K562 (cell line): Measurements from ENCODE around the gene HAT1. TPM values are rescaled to one million over a fixed set of nuclear protein-coding genes. Genes with fewer than 3 reads are reported as not detected.
"Not testable (repeated sequence)": the region's sequence is repeated elsewhere in the genome, so short reads cannot be mapped to it uniquely, and the experiment has no call there.

ENCODE experiments used
- ATAC-seq: fragments of 200-7000 bp; cut with Tn5 transposase; 3 replicates; pipeline ENCODE4 v1.9.1; 2020; ENCODE audit warnings: moderate library complexity
- BruUV-seq: library from RNA; stranded (reverse); fragments of 400-500 nt; replicated peaks from 2 replicates; lab custom pipeline; 2021; lab: Mats Ljungman, UMichigan
- CTCF ChIA-PET: fragments of 300-600 bp; formaldehyde crosslinking; extraction: SDS; loops from one replicate; lab custom pipeline; 2021; ENCODE audit warnings: low intra/inter-chr PET ratio; lab: Yijun Ruan, JAX
- POLR2A ChIA-PET: fragments of 300-600, 350-650 bp; sonication (Branson Sonifier 250); formaldehyde crosslinking; extraction: SDS; loops from one replicate; lab custom pipeline; 2021; ENCODE audit warnings: antibody characterized with exemption, inconsistent platforms; lab: Yijun Ruan, JAX
- DNase-seq, 4 experiments: peaks; one replicate each; pipeline versions ENCODE4 v3.0.0 to v3.0.0-alpha.2; 2011 to 2018; ENCODE audit warnings: low spot score in 3 of 4, mixed read lengths in 3 of 4; ENCODE audit errors: extremely low read depth in 1 of 4
- FAIRE-seq: peaks from 2 replicates; lab custom pipeline; 2011; peaks lifted over from hg19 to GRCh38; lab: Jason Lieb, UNC
- H2AFZ ChIP-seq: 2 replicates; pipeline ENCODE4 v1.6.0; 2011; ENCODE audit warnings: low read depth, low read length, control low read depth, inconsistent platforms
- H3K27ac ChIP-seq: fragments of 200-600 bp; 3 replicates; pipeline ENCODE4 v1.8.0; 2011; ENCODE audit warnings: low read depth, mild to moderate bottlenecking, control low read depth, inconsistent platforms, low read length, moderate library complexity, mixed read lengths; ENCODE audit errors: extremely low read depth
- H3K27me3 ChIP-seq, 2 experiments: fragments of 300-600 bp in 1 of 2; 2 replicates in 1 of 2; 3 replicates in 1 of 2; pipeline versions ENCODE4 v1.6.0 to v1.8.0; 2011; ENCODE audit warnings: inconsistent platforms in 2 of 2, low read length in 2 of 2, mild to moderate bottlenecking in 1 of 2, mixed read lengths in 1 of 2, moderate library complexity in 1 of 2; ENCODE audit not compliant: control insufficient read depth in 2 of 2, insufficient read depth in 2 of 2
- H3K36me3 ChIP-seq: fragments of 300-600 bp; 3 replicates; pipeline ENCODE4 v1.8.0; 2011; ENCODE audit warnings: mild to moderate bottlenecking, low read length, inconsistent platforms; ENCODE audit not compliant: control insufficient read depth, insufficient read depth
- H3K4me1 ChIP-seq, 2 experiments: fragments of 200-600 bp in 1 of 2; replicated peaks in 1 of 2; 2 replicates in 1 of 2; 3 replicates in 1 of 2; pipeline versions ENCODE4 v1.5.1 to v1.8.0; 2011; ENCODE audit warnings: inconsistent platforms in 2 of 2, low read length in 2 of 2, mild to moderate bottlenecking in 1 of 2, mixed read lengths in 1 of 2, moderate library complexity in 1 of 2; ENCODE audit not compliant: control insufficient read depth in 2 of 2, insufficient read depth in 2 of 2
- H3K4me2 ChIP-seq: 2 replicates; pipeline ENCODE4 v1.6.1; 2011; ENCODE audit warnings: low read length, control low read depth, inconsistent platforms, mixed read lengths; ENCODE audit not compliant: insufficient read depth
- H3K4me3 ChIP-seq: fragments of 200-600 bp; sonication (generic), shearing (Covaris generic); 2 replicates; pipeline ENCODE4 v1.5.1; 2016; ENCODE audit warnings: control low read depth, inconsistent platforms
- H3K79me2 ChIP-seq: fragments of 200-600 bp; 3 replicates; pipeline ENCODE4 v1.8.0; 2011; ENCODE audit warnings: low read length, inconsistent platforms; ENCODE audit not compliant: control insufficient read depth, insufficient read depth
- H3K9ac ChIP-seq, 2 experiments: 2 replicates each; pipeline versions ENCODE4 v1.6.0 to v1.6.1; 2011; ENCODE audit warnings: low read depth in 2 of 2, low read length in 2 of 2, control low read depth in 1 of 2, inconsistent platforms in 1 of 2, mild to moderate bottlenecking in 1 of 2, mixed read lengths in 1 of 2; ENCODE audit not compliant: insufficient read depth in 1 of 2
- H3K9me1 ChIP-seq: one replicate; pipeline ENCODE4 v1.6.0; 2011; ENCODE audit warnings: inconsistent platforms, mild to moderate bottlenecking, low read length, moderate library complexity; ENCODE audit not compliant: control insufficient read depth, insufficient read depth
- H3K9me3 ChIP-seq: replicated peaks from 2 replicates; pipeline ENCODE4 v1.5.1; 2011; ENCODE audit warnings: low read depth, low read length, inconsistent platforms; ENCODE audit not compliant: control insufficient read depth, insufficient read depth
- H4K20me1 ChIP-seq: replicated peaks from 2 replicates; pipeline ENCODE4 v1.6.1; 2011; ENCODE audit warnings: low read length, inconsistent platforms, mixed read lengths; ENCODE audit not compliant: control insufficient read depth, insufficient read depth
- BACH1 ChIP-seq: fragments of 200-800 bp; sonication (Bioruptor generic); IDR thresholded peaks from 2 replicates; pipeline ENCODE4 v1.6.1; 2016; ENCODE audit warnings: missing genetic modification characterization, missing compliant biosample characterization
- BRF2 ChIP-seq: IDR thresholded peaks from 3 replicates; pipeline ENCODE4 v1.6.1; 2011; ENCODE audit warnings: borderline replicate concordance, mild to moderate bottlenecking; ENCODE audit not compliant: insufficient read length, insufficient read depth
- FOXA3 ChIP-seq, 2 experiments: fragments of 450-650 bp in 1 of 2; sonication (generic) in 1 of 2; formaldehyde crosslinking; IDR thresholded peaks in 1 of 2; conservative IDR thresholded peaks in 1 of 2; 2 replicates each; pipeline versions ENCODE4 v1.4.0 to v1.8.0; 2020 to 2022; ENCODE audit warnings: mild to moderate bottlenecking in 2 of 2, missing genetic modification reagents in 1 of 2
- GATA2 ChIP-seq: sonication (generic); formaldehyde crosslinking; IDR thresholded peaks from 2 replicates; pipeline ENCODE4 v1.4.0; 2020; ENCODE audit warnings: mild to moderate bottlenecking, missing genetic modification reagents
- KDM4B ChIP-seq, 2 experiments: fragments of 450-650 bp in 1 of 2; sonication (generic) in 1 of 2; IDR thresholded peaks; 2 replicates each; pipeline ENCODE4 v1.6.1; 2016 to 2017; ENCODE audit warnings: borderline replicate concordance in 2 of 2, antibody characterized with exemption in 1 of 2, low read depth in 1 of 2, mild to moderate bottlenecking in 1 of 2
- MLX ChIP-seq, 2 experiments: fragments of 450-650 bp in 1 of 2; sonication (generic) in 1 of 2; formaldehyde crosslinking; conservative IDR thresholded peaks; 2 replicates each; pipeline versions ENCODE4 v1.4.0 to v1.8.1; 2020 to 2022; ENCODE audit warnings: mild to moderate bottlenecking in 1 of 2, missing genetic modification reagents in 1 of 2
- PHB2 ChIP-seq: fragments of 450-650 bp; IDR thresholded peaks from 2 replicates; pipeline ENCODE4 v1.6.1; 2017; ENCODE audit warnings: low read depth
- RREB1 ChIP-seq: fragments of 250-450 bp; sonication (Bioruptor Pico); IDR thresholded peaks from 2 replicates; pipeline ENCODE4 v1.4.0; 2020
- WGBS: fragments of 100-300 bp; shearing (Covaris generic); methylation state at CpG from one replicate; pipeline ENCODE4 v1.1.6; 2016; ENCODE audit warnings: low coverage, mixed read lengths; ENCODE audit not compliant: insufficient coverage; ENCODE audit errors: missing lambda C conversion rate; 5-methylcytosine and 5-hydroxymethylcytosine counted together
- in situ Hi-C: fragments of 300-500 bp; cut with MboI; formaldehyde crosslinking; loops from 4 replicates; pipeline ENCODE4 v1.15.0; 2018; ENCODE audit warnings: inconsistent platforms, mixed read lengths
- intact Hi-C: fragments of 100-400 bp; cut with micrococcal nuclease; formaldehyde crosslinking; loops from 2 replicates; pipeline ENCODE4 v1.14.2; 2022
- polyA plus RNA-seq, 8 experiments: library from polyadenylated mRNA; depleted of rRNA in 4 of 8; stranded (reverse) in 5 of 8; unstranded in 3 of 8; fragments of >200 nt; fragmentation: Nextera tagmentation in 2 of 8; fragmentation: Illumina TruSeq in 1 of 8; extraction: Ambion mirVana in 2 of 8; extraction: Trizol in 1 of 8; gene quantifications; 2 replicates each; pipeline versions ENCODE4 v1.2.1 to v1.2.3, GENCODE V29; 2011 to 2014; ENCODE audit warnings: inconsistent platforms in 1 of 8, missing spikeins in 1 of 8
- total RNA-seq, 7 experiments: library from RNA; depleted of rRNA in 6 of 7; stranded (reverse); fragments of >200 nt in 6 of 7; fragmentation: Illumina TruSeq in 2 of 7; extraction: Trizol in 2 of 7; gene quantifications; 2 replicates each; pipeline versions ENCODE4 v1.2.1 to v1.2.3, GENCODE V29; 2011 to 2021; ENCODE audit warnings: low replicate concordance in 1 of 7

Gene HAT1
- total and polyA plus RNA-seq, 9 of the 15 experiments (the other 6 are each of a cell fraction or from before 2014, with no cell fraction given), result 125 to 384 (median 244) TPM

DNA sequence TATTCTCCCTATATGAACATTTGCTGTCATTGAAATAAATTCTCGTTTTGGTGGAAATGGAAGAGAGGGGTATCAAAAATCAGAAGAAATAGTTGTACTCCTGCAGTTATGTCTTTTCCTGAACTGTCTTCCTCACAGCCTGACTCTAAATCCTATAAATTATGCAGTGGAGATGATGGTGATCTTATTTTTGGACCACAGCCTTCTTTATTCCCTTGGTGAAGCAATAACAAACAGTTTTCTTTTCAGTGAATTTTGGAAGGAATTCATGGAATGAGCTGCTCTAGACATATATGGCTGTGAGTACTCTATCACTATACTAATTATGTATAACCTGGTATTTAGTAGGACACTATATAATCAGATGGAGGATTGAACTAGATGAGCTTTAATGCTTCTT lies 26.5 kb upstream of the HAT1 start (continued):
- TF ChIP-seq BRF2, result no peak
- no peak for TF ChIP-seq GATA2
- TF ChIP-seq BACH1 (tag), result no peak
- TF ChIP-seq PHB2, result no peak
- no peak for TF ChIP-seq FOXA3 (CRISPR knock-in tag; conservative IDR thresholded peaks at IDR 0.05 in 1 of 2, IDR thresholded peaks at IDR 0.05 in 1 of 2)
- TF ChIP-seq MLX (CRISPR knock-in tag; conservative IDR thresholded peaks at IDR 0.05), result no peak
- no peak for TF ChIP-seq RREB1 (CRISPR knock-in tag)
- no peak for TF ChIP-seq KDM4B (IDR thresholded peaks at IDR 0.05; ENCODE audit: borderline replicate concordance in 2 of 2, low read depth in 1 of 2)

GRCh38 chr2:171899623-171900282 lies 22.5 kb upstream of the HAT1 start:
- intact Hi-C loops, result loop anchor here (10.0 kb wide), 1 partner anchor 195 kb away; no protein-coding TSS in a partner anchor
- WGBS, result 73% methylated on average over 8 of the region's 58 CpGs
- ATAC-seq, H3K36me3 ChIP-seq, H3K79me2 ChIP-seq, H3K9ac ChIP-seq, in situ Hi-C loops, H3K27ac ChIP-seq, H3K4me1 ChIP-seq, H3K27me3 ChIP-seq, H2AFZ ChIP-seq, H3K4me2 ChIP-seq, DNase-seq, POLR2A ChIA-PET, H3K9me3 ChIP-seq, CTCF ChIA-PET, FAIRE-seq, H3K4me3 ChIP-seq, BruUV-seq, H4K20me1 ChIP-seq, H3K9me1 ChIP-seq: not testable (repeated sequence)
